Measurements from ENCODE around the gene MTMR10. TPM values are rescaled to one million over a fixed set of nuclear protein-coding genes. Genes with fewer than 3 reads are reported as not detected.

Gene MTMR10
- total RNA-seq, 3 donors from 2014 or later = 31.5 to 46.9 (median 35.7) TPM

- H3K4me3 ChIP-seq = no peak overlapping the region
- H3K4me1 ChIP-seq = no peaks in the 10 kb centered on the region
- no peak for DNase-seq (ENCODE audit: low spot score in 2 of 2)
- no peaks in the 10 kb centered on the region for H3K9me3 ChIP-seq
- intact Hi-C loops (cut with DNase I; ENCODE audit: low total_unique reads) = no loop called here
- no peaks in the 10 kb centered on the region for H3K36me3 ChIP-seq
- H3K27me3 ChIP-seq = no peaks in the 10 kb centered on the region
- H3K27ac ChIP-seq = no peak overlapping the region
- no peak for TF ChIP-seq POLR2AphosphoS5 (IDR thresholded peaks at IDR 0.05)
- TF ChIP-seq POLR2A (IDR thresholded peaks at IDR 0.05) = no peak
- no peak for TF ChIP-seq CTCF (IDR thresholded peaks at IDR 0.05)
Measured at GRCh38 chr15:31004220-31004733, 12.8 kb upstream of the MTMR10 start.

- H3K27ac ChIP-seq = no peak overlapping the region
- no peaks in the 10 kb centered on the region for H3K9me3 ChIP-seq
- H3K4me1 ChIP-seq = no peaks in the 10 kb centered on the region
- intact Hi-C loops (cut with DNase I; ENCODE audit: low total_unique reads) = no loop called here
- no peak overlapping the region for H3K4me3 ChIP-seq
- H3K27me3 ChIP-seq = no peaks in the 10 kb centered on the region
- no peak for DNase-seq (ENCODE audit: low spot score in 2 of 2)
- TF ChIP-seq CTCF (IDR thresholded peaks at IDR 0.05) (no peak), POLR2A (IDR thresholded peaks at IDR 0.05) (no peak), POLR2AphosphoS5 (IDR thresholded peaks at IDR 0.05) (no peak)
- H3K36me3 ChIP-seq = no peaks in the 10 kb centered on the region
Measured at GRCh38 chr15:31001702-31002101, 10.3 kb upstream of the MTMR10 start.

GRCh38 chr15:30999729-31000128, 8.3 kb upstream of the MTMR10 start:
- TF ChIP-seq POLR2A (IDR thresholded peaks at IDR 0.05) = no peak
- TF ChIP-seq CTCF (IDR thresholded peaks at IDR 0.05) = no peak
- no peak for TF ChIP-seq POLR2AphosphoS5 (IDR thresholded peaks at IDR 0.05)
- intact Hi-C loops (cut with DNase I; ENCODE audit: low total_unique reads) = no loop called here
- no peak for DNase-seq (ENCODE audit: low spot score in 2 of 2)
- H3K27ac ChIP-seq = no peak overlapping the region
- no peaks in the 10 kb centered on the region for H3K9me3 ChIP-seq
- H3K36me3 ChIP-seq = no peaks in the 10 kb centered on the region
- H3K4me3 ChIP-seq = no peak overlapping the region
- no peaks in the 10 kb centered on the region for H3K4me1 ChIP-seq
- no peaks in the 10 kb centered on the region for H3K27me3 ChIP-seq

- no peak overlapping the region for H3K4me3 ChIP-seq
- no peaks in the 10 kb centered on the region for H3K4me1 ChIP-seq
- no peaks in the 10 kb centered on the region for H3K27me3 ChIP-seq
- no peaks in the 10 kb centered on the region for H3K9me3 ChIP-seq
- intact Hi-C loops (cut with DNase I; ENCODE audit: low total_unique reads) = no loop called here
- TF ChIP-seq POLR2A (IDR thresholded peaks at IDR 0.05) = no peak
- no peak for TF ChIP-seq CTCF (IDR thresholded peaks at IDR 0.05)
- TF ChIP-seq POLR2AphosphoS5 (IDR thresholded peaks at IDR 0.05) = no peak
- DNase-seq (ENCODE audit: low spot score in 2 of 2) = no peak
- H3K27ac ChIP-seq = no peak overlapping the region
- no peaks in the 10 kb centered on the region for H3K36me3 ChIP-seq
Measured at GRCh38 chr15:30997270-30997669, 5.8 kb upstream of the MTMR10 start.

GRCh38 chr15:30992249-30992864, 929 bp upstream of the MTMR10 start:
- no peaks in the 10 kb centered on the region for H3K36me3 ChIP-seq
- no peaks in the 10 kb centered on the region for H3K9me3 ChIP-seq
- peak overlapping the region; percentile 91 to 98 (median 96) for H3K4me3 ChIP-seq
- intact Hi-C loops (cut with DNase I; ENCODE audit: low total_unique reads) = no loop called here
- peak overlapping the region; percentile 98 for H3K27ac ChIP-seq
- no peak for DNase-seq (ENCODE audit: low spot score in 2 of 2)
- H3K4me1 ChIP-seq = no peaks in the 10 kb centered on the region
- TF ChIP-seq CTCF (IDR thresholded peaks at IDR 0.05) (no peak), POLR2A (IDR thresholded peaks at IDR 0.05) (no peak), POLR2AphosphoS5 (IDR thresholded peaks at IDR 0.05) (no peak)
- H3K27me3 ChIP-seq = no peaks in the 10 kb centered on the region
